ENCODE results near the gene NCOA1.

NCOA1 gene

DNA sequence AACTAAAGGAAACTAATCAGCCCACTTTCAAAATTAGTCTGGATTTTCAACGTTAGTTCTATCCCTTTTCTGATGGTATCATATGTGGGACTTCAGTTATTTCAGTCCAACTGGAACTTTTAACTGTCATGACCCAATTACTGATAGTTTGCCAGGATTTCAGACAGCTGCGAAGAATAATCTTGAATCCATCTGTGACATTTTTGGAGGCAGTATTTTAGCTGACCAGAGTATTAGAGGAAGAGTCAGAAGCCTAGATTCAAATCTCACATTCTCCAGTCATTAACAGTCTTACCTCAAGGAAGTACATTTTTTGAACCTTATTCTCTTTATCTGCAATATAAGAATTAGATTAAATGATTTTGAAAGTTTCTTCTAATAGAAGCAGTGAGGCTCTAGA, 220.8 kb downstream of the NCOA1 start:
- no peak for DNase-seq

DNA sequence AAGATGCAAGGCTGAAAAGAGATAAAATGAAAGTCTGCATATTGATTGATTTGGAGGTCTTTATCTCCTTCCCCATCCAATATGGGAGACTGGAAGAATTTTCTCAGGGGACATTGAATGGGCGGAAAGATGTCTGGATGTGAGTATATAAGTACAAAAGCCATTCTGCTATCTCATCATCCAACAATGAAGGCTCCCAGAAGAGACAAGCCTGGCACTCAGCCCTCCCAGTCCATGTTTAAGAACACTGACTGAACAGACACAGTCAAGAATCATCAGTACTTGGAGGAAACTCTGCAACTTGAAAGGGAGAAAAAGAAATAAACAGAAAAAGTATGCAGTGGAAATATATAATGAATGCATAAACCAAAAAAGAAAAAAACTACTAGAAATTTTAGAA, 221.2 kb downstream of the NCOA1 start:
- DNase-seq, result no peak

- DNase-seq, result no peak
Measured at GRCh38 chr2:24717263-24717951, 226.4 kb downstream of the NCOA1 start.

DNA sequence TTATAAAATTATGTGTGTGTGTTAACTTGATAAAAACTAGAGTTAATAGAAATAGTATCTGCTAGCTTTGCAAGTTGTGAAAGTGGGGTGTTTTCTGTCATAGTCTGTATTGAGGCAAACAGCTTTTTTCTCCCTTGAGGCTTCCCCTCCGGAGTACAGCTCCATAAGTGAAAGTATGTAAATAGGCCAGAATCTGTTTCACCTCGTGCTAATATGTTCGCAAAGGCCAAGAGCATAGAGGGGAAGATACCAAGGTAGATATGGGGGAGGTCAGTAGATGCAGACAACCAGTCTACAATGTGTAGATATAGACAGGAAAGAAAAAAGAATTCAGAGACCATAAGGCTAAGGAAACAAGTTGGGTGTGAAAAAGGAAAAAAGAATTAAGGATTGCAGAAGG, 229.3 kb downstream of the NCOA1 start:
- DNase-seq, result no peak

GRCh38 chr2:24721470-24721869, 230.4 kb downstream of the NCOA1 start:
- peak; percentile 67 for DNase-seq

DNA sequence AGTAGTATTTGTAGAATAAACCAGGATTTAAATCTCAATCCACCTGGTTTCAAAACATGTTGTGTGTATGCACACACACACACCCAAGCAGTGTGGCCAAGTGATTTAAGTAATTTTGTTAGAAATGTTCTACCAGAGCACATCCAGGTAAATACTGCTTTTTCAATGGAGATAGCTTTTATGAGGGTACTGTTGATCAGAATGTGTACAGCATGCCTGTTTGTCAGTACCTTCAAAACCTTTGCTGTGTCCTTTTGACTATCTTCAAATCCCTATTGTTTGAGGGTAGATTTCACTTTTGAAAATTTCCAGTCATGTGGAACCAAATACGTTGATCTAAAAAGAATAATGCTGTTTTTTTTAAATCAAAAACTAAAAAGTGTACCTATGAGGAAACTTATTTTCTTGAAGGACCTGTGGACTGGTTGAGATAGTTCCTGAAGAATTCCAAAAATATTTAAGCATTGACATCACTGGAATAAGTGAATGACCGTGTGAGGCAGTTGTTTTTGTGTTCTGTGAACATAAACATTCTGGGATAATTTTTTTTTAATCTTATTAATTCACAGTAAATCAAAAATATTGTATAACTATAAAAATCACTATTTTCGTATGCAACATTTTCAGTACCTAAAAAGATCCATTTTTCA, 231.2 kb downstream of the NCOA1 start:
- no peak for DNase-seq

GRCh38 chr2:24723191-24723590, 232.1 kb downstream of the NCOA1 start:
- DNase-seq, result no peak

GRCh38 chr2:24723665-24724064, 232.6 kb downstream of the NCOA1 start:
- DNase-seq, result no peak

DNA sequence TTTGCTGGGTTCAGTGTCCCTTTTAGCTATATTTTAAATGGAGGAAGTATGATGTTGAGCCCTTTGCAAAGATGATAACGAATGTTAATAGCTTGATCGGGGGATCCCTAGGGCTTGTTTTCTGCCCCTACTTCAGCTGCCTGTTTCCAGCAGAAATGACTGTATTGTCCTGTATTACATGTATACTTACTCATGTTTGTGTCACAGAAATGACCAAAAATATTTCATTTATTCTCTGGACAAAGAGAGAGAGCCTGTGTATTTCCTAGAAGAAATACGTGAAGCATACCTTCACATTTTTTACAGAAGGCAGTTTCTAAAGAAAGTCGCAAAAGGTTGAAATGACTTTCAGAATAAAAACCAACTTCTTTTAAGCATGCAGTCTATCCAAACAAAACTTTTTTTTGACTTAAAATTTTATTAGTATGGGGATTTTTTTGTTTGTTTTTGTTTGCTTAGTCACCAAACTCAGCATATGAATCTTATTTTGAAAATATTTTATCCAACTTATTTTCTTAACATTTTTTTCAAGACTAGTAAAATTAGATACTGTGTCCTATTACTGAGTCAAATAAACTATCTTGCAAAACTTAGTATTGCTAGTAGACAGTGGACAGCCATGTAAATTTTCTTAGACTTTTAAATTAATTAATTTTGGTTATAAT, 233.2 kb downstream of the NCOA1 start:
- no peak for DNase-seq

- DNase-seq, result no peak
Measured at GRCh38 chr2:24725956-24726355, 234.9 kb downstream of the NCOA1 start.

DNA sequence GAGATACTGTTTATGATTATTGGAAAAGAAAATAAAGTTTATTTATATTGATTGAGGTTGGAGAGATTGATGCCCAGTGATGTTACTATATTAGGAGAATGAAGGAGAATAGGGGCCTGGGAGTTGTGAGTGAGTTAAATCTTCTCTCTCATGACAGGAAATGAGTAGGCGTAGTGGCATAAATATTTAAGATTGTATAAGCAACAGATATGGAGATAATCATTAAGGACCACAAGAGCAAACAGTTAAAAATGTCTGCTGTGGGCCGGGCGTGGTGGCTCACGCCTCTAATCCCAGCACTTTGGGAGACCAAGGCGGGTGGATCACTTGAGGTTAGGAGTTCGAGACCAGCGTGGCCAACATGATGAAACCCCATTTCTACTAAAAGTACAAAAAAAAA, 239.4 kb downstream of the NCOA1 start:
- DNase-seq, result no peak

GRCh38 chr2:24731040-24731439, 240.0 kb downstream of the NCOA1 start:
- no peak for DNase-seq

- DNase-seq, result no peak
Measured at GRCh38 chr2:24731923-24732322, 240.9 kb downstream of the NCOA1 start.

DNA sequence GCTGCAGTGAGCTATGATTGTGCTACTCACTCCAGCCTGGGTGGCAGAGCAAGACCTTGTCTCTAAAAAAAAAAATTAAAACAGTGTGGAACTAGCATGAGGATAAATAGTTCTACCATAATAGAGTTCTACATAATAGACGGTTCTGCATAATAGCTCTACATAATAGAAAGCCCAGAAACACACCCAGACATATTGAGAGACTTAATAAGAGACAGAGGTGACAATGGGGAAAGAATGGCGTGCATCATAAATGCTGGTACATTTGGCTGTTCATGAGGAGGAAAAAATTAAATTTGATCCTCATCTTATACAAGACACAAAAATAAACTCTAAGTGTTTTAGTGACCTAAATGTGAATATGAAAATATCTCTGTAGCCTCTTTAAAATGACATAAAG, 243.7 kb downstream of the NCOA1 start:
- no peak for DNase-seq

GRCh38 chr2:24739354-24740025, 248.4 kb downstream of the NCOA1 start:
- no peak for DNase-seq

DNA sequence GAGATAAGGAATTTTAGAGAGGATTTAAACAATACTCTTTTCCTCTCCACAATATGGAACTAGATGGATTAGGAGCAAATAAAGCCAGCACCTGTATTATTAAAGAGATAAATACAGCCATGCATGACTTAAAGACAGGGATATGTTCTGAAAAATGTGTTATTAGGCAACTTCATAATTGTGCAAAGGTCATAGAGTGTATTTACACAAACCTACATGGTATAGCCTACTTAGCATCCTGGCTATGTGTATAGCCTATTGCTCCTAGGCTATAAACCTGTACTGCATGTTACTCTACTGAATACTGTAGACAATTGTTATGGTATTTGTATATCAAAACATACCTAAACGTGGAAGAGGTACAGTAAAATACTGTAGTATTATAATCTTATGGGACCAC, 249.1 kb downstream of the NCOA1 start:
- no peak for DNase-seq

GRCh38 chr2:24742730-24743129, 251.7 kb downstream of the NCOA1 start:
- no peak for DNase-seq

- no peak for DNase-seq
Measured at GRCh38 chr2:24743924-24744323, 252.9 kb downstream of the NCOA1 start.

GRCh38 chr2:24744356-24744755, 253.3 kb downstream of the NCOA1 start:
- DNase-seq, result no peak

GRCh38 chr2:24745825-24746224, 254.8 kb downstream of the NCOA1 start:
- DNase-seq, result no peak

DNA sequence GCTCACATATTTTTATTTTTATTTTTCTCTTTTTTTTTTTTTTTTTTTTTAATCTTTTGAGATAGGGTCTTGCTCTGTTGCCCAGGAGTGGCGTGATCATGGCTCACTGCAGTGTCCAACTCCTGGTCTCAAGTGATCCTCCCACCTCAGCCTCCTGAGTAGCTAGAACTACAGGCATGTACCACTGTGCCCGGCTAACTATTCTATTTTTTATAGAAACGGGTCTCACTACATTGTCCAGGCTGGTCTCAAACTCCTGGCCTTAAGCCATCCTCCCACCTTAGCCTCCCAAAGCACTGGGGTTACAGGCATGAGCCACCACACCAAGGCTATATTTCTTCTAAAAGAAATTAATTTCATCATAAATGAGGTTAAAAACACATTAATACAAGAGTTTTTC, 256.2 kb downstream of the NCOA1 start:
- DNase-seq, result no peak

DNA sequence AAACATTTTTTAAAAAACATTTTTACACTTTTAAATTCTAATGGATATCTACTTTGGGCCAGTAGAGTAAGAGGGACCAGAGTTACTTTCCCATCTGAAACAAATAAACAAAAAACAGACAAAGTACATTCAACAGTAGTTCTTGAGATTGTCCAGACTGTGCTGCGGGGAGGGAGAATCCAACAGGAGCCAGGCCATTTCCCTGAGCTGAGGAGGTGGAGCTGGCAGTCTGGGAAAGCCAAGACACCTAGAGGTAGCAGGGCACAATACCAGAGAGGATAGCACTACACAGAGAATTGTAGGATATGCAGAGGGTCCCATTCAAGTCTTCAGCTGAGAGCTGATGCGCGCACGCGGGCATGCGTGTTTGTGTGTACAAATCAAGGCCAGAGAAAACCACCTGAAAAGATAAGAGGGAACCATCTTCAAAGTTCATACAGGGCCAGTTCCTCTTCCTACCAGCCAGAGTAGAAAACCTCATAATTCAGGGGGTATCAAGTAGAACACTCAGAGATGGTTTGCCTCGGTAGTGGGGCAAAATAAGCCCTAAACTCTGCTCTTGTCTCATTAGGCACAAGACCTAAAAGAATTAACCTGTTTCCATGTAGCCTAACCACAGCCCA, 258.1 kb downstream of the NCOA1 start:
- no peak for DNase-seq

GRCh38 chr2:24754985-24755705, 264.1 kb downstream of the NCOA1 start:
- DNase-seq, result no peak

All from NCI-H2081 treated with DMSO at 0.1 percent for 48 hours (cell line).